Kidney epithelial cell (primary cell): ENCODE results near the gene PAK1. TPM values are rescaled to one million over a fixed set of nuclear protein-coding genes. Genes with fewer than 3 reads are reported as not detected.

Experiments used
- DNase-seq: peaks from one replicate; pipeline ENCODE4 v3.0.0-alpha.2; 2010; ENCODE audit warnings: low read depth
- H3K27me3 ChIP-seq: 2 replicates; pipeline ENCODE4 v1.6.0; 2011; ENCODE audit warnings: low read length; ENCODE audit not compliant: control insufficient read depth, insufficient read depth
- H3K36me3 ChIP-seq: 2 replicates; pipeline ENCODE4 v1.5.1; 2011; ENCODE audit warnings: low read length; ENCODE audit not compliant: control insufficient read depth, insufficient read depth
- H3K4me3 ChIP-seq: 2 replicates; pipeline ENCODE4 v1.5.1; 2011; ENCODE audit warnings: low read depth, mild to moderate bottlenecking, control low read depth, low read length
- CTCF ChIP-seq: IDR thresholded peaks from 2 replicates; pipeline ENCODE4 v1.5.1; 2011; ENCODE audit warnings: mild to moderate bottlenecking, moderate library complexity, low read length, control low read depth, inconsistent platforms; ENCODE audit not compliant: insufficient read depth, poor library complexity, severe bottlenecking
- total RNA-seq: library from RNA; depleted of rRNA; stranded (reverse); fragments of >200 nt; gene quantifications from 2 replicates; pipeline ENCODE4 v1.2.3, GENCODE V29; 2015

The PAK1 gene
- total RNA-seq, 1 donor from 2014 or later, result 35.3 TPM

- Histone ChIP-seq H3K36me3 (no peaks in the 10 kb centered on the region), H3K4me3 (no peak overlapping the region), H3K27me3 (no peaks in the 10 kb centered on the region)
- no peak for TF ChIP-seq CTCF
- no peak for DNase-seq
These were observed 174.3 kb downstream of the PAK1 start for GRCh38 chr11:77299528-77299993.

DNA sequence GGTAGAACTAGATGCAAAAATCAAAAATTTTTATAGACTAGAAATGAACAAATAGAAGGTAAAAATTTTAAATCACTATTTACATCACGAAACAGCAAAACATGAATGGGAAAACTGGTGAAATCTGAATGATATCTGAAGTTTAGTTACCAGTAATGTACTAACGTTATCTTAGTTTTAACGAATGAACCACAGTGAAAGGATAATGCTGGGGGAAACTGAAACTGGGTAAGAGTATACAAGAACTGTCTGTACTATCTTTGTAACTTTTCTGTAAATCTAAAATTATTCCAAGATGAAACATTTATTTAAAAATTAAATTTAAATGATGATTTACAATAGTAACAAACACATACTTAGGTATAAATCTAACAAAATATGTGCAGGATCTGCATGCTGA lies 179.9 kb downstream of the PAK1 start:
- no peaks in the 10 kb centered on the region for H3K36me3 ChIP-seq

DNA sequence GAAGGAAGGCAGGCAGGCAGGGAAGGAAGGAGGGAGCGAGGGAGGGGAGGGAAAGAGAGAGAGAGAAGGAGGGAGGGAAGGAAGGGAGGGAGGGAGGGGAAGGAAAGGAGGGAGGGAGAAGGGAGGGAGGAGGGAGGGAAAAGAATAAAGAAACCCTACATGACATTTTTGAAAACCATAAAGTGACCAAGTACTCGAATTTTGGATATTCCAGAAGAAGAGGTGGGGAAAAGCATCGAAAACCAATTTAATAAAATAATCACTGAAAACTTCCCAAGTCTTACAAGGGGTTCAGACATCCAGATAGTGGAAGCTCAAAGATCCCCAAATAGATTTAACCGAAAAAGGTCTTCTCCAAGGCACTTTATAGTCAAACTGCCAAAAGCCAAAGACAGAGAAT lies 184.2 kb downstream of the PAK1 start:
- Histone ChIP-seq H3K27me3 (no peaks in the 10 kb centered on the region), H3K36me3 (no peaks in the 10 kb centered on the region), H3K4me3 (no peak overlapping the region)
- no peak for DNase-seq
- no peak for TF ChIP-seq CTCF

More for the DNA sequence above, 179.9 kb downstream of the PAK1 start:
- no peak for TF ChIP-seq CTCF
- no peaks in the 10 kb centered on the region for H3K27me3 ChIP-seq
- DNase-seq, result no peak
- no peak overlapping the region for H3K4me3 ChIP-seq

GRCh38 chr11:77287615-77288273 lies 186.2 kb downstream of the PAK1 start:
- H3K36me3 ChIP-seq, result no peaks in the 10 kb centered on the region
- no peak for DNase-seq
- no peak overlapping the region for H3K4me3 ChIP-seq
- H3K27me3 ChIP-seq, result no peaks in the 10 kb centered on the region
- no peak for TF ChIP-seq CTCF

DNA sequence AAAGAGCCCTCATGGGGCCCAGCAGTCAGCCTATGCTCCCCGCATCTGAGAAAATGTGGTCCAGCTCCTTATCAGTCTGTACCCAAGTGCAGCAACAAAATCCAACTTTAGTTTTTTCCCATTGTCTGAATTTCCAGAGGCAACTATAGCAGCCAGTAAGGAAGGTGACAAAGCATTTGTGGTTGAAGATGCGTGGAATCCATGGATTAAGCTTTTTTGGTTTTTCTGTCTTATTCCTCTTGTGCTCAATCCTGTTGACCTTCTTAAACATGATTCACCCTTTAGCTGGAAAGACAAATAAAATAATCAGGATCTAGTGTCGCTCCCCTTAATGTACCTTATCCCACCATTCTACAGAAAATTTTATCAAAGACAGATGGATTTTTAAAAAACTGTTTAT lies 186.8 kb downstream of the PAK1 start:
- no peak for TF ChIP-seq CTCF
- H3K4me3 ChIP-seq, result no peak overlapping the region
- no peak for DNase-seq

More for the DNA sequence above, 186.8 kb downstream of the PAK1 start:
- H3K36me3 ChIP-seq, result no peaks in the 10 kb centered on the region
- no peaks in the 10 kb centered on the region for H3K27me3 ChIP-seq
